ENCODE data around the gene IL17C. TPM values are rescaled to one million over a fixed set of nuclear protein-coding genes. Genes with fewer than 3 reads are reported as not detected.

The IL17C gene
- total and polyA plus RNA-seq, 3 donors from 2014 or later: 0.75 to 1.5 (median 0.99) TPM

GRCh38 chr16:88613293-88613692 lies 25.1 kb upstream of the IL17C start:
- H3K9me3 ChIP-seq: no peaks in the 10 kb centered on the region
- intact Hi-C loops (cut with DNase I; ENCODE audit: low total_unique reads): no loop called here
- no peak for TF ChIP-seq CTCF (IDR thresholded peaks at IDR 0.05)
- TF ChIP-seq POLR2A (IDR thresholded peaks at IDR 0.05): no peak
- 63 to 90% methylated on average over 10 of the region's 10 CpGs for whole genome bisulfite sequencing, 2 donors
- H3K27ac ChIP-seq: no peak overlapping the region
- DNase-seq: no peak
- H3K27me3 ChIP-seq: no peaks in the 10 kb centered on the region
- H3K4me1 ChIP-seq: peaks cover 20% of the 10 kb centered on the region
- no peaks in the 10 kb centered on the region for H3K36me3 ChIP-seq (ENCODE audit: low read depth, missing control alignments)
- H3K4me3 ChIP-seq: no peak overlapping the region

- DNase-seq: peak; percentile 38
- intact Hi-C loops (cut with DNase I; ENCODE audit: low total_unique reads): no loop called here
- peaks cover 20% of the 10 kb centered on the region for H3K4me1 ChIP-seq
- WGBS, 2 donors: 48 to 53% methylated on average over 17 to 19 of the region's 19 CpGs
- TF ChIP-seq POLR2A (IDR thresholded peaks at IDR 0.05) (no peak), CTCF (IDR thresholded peaks at IDR 0.05) (no peak)
- peak overlapping the region in 1 of 2 donors; percentile 9 for H3K27ac ChIP-seq
- no peak overlapping the region for H3K4me3 ChIP-seq
- no peaks in the 10 kb centered on the region for H3K36me3 ChIP-seq (ENCODE audit: low read depth, missing control alignments)
- no peaks in the 10 kb centered on the region for H3K9me3 ChIP-seq
- H3K27me3 ChIP-seq: no peaks in the 10 kb centered on the region
These were observed 24.2 kb upstream of the IL17C start for GRCh38 chr16:88613911-88614817.

GRCh38 chr16:88614818-88615580 lies 23.4 kb upstream of the IL17C start:
- TF ChIP-seq POLR2A (IDR thresholded peaks at IDR 0.05) (no peak), CTCF (IDR thresholded peaks at IDR 0.05) (no peak)
- H3K27ac ChIP-seq: no peak overlapping the region
- intact Hi-C loops (cut with DNase I; ENCODE audit: low total_unique reads): no loop called here
- H3K36me3 ChIP-seq (ENCODE audit: low read depth, missing control alignments): no peaks in the 10 kb centered on the region
- no peak for DNase-seq
- H3K4me3 ChIP-seq: no peak overlapping the region
- no peaks in the 10 kb centered on the region for H3K9me3 ChIP-seq
- WGBS, 2 donors: 56 to 57% methylated on average over 19 of the region's 19 CpGs
- H3K4me1 ChIP-seq: peaks cover 20% of the 10 kb centered on the region
- no peaks in the 10 kb centered on the region for H3K27me3 ChIP-seq

- 91 to 96% methylated on average over 10 to 13 of the region's 13 CpGs for WGBS, 2 donors
- no peaks in the 10 kb centered on the region for H3K27me3 ChIP-seq
- H3K9me3 ChIP-seq: no peaks in the 10 kb centered on the region
- no peak overlapping the region for H3K4me3 ChIP-seq
- DNase-seq: no peak
- H3K27ac ChIP-seq: no peak overlapping the region
- H3K4me1 ChIP-seq: peaks cover 20% of the 10 kb centered on the region
- no peaks in the 10 kb centered on the region for H3K36me3 ChIP-seq (ENCODE audit: low read depth, missing control alignments)
- intact Hi-C loops (cut with DNase I; ENCODE audit: low total_unique reads): no loop called here
- no peak for TF ChIP-seq POLR2A (IDR thresholded peaks at IDR 0.05)
- TF ChIP-seq CTCF (IDR thresholded peaks at IDR 0.05): no peak
These were observed 22.1 kb upstream of the IL17C start for GRCh38 chr16:88616320-88616719.

All from testis (tissue), 3 donors.